SKM-1 (cell line): ENCODE measurements around the gene ITGB4.

ENCODE experiments used
- DNase-seq: peaks from one replicate; lab custom pipeline; 2025; ENCODE audit not compliant: unreplicated experiment; lab: John Stamatoyannopoulos, UW

Gene ITGB4

GRCh38 chr17:75731086-75731715 lies 9.9 kb downstream of the ITGB4 start:
- DNase-seq: no peak

- DNase-seq: no peak
These were observed 10.6 kb downstream of the ITGB4 start for GRCh38 chr17:75731716-75732498.

- no peak for DNase-seq
These were observed 12.2 kb downstream of the ITGB4 start for GRCh38 chr17:75733471-75733870.

- no peak for DNase-seq
These were observed 13.5 kb downstream of the ITGB4 start for GRCh38 chr17:75734674-75735294.

- no peak for DNase-seq
These were observed 15.0 kb downstream of the ITGB4 start for GRCh38 chr17:75736173-75736835.

- DNase-seq: no peak
These were observed 16.1 kb downstream of the ITGB4 start for GRCh38 chr17:75737133-75737962.

GRCh38 chr17:75738218-75738802 lies 17.1 kb downstream of the ITGB4 start:
- peak; percentile 91 for DNase-seq

GRCh38 chr17:75739174-75739573 lies 17.9 kb downstream of the ITGB4 start:
- no peak for DNase-seq

- DNase-seq: no peak
These were observed 18.5 kb downstream of the ITGB4 start for GRCh38 chr17:75739801-75740200.

- no peak for DNase-seq
These were observed 19.0 kb downstream of the ITGB4 start for GRCh38 chr17:75740215-75740614.

- no peak for DNase-seq
These were observed 19.4 kb downstream of the ITGB4 start for GRCh38 chr17:75740631-75741077.

- no peak for DNase-seq
These were observed 21.1 kb downstream of the ITGB4 start for GRCh38 chr17:75742337-75742736.

GRCh38 chr17:75743625-75744206 lies 22.5 kb downstream of the ITGB4 start:
- DNase-seq: no peak

GRCh38 chr17:75748706-75749105 lies 27.4 kb downstream of the ITGB4 start:
- no peak for DNase-seq

GRCh38 chr17:75749545-75750389 lies 28.5 kb downstream of the ITGB4 start:
- DNase-seq: peak; percentile 11

GRCh38 chr17:75750661-75751423 lies 29.6 kb downstream of the ITGB4 start:
- no peak for DNase-seq

- DNase-seq: no peak
These were observed 30.6 kb downstream of the ITGB4 start for GRCh38 chr17:75751676-75752404.

GRCh38 chr17:75752405-75752709 lies 31.1 kb downstream of the ITGB4 start:
- DNase-seq: no peak
